Peyer's patch (tissue), 4 donors: ENCODE measurements around the gene VIPR1. TPM values are rescaled to one million over a fixed set of nuclear protein-coding genes. Genes with fewer than 3 reads are reported as not detected.
A peak's percentile ranks its signal among the peaks of the same experiment; 100 is the strongest.

ENCODE experiments used
- DNase-seq, 3 donors: peaks; one replicate each; pipeline ENCODE4 v3.0.0-alpha.2; 2017 to 2019
- H3K27ac ChIP-seq, 4 donors: fragments of 200-600 bp; sonication (generic); one replicate each; pipeline ENCODE4 v1.5.1; 2016 to 2019
- H3K27me3 ChIP-seq, 2 donors: fragments of 200-600 bp; sonication (generic); one replicate each; pipeline ENCODE4 v1.5.1; 2019
- H3K36me3 ChIP-seq, 3 donors: fragments of 200-600 bp; sonication (generic); one replicate each; pipeline ENCODE4 v1.5.1; 2016 to 2019
- H3K4me1 ChIP-seq, 4 donors: fragments of 200-600 bp; sonication (generic); one replicate each; pipeline ENCODE4 v1.5.1; 2016 to 2019
- H3K4me3 ChIP-seq, 4 donors: fragments of 200-600 bp; sonication (generic); 1 replicate in 3 of 4; 2 replicates in 1 of 4; pipeline ENCODE4 v1.5.1; 2016 to 2019; ENCODE audit warnings: mild to moderate bottlenecking in 1 of 4
- H3K9me3 ChIP-seq, 4 donors: fragments of 200-600 bp; sonication (generic); one replicate each; pipeline ENCODE4 v1.5.1; 2016 to 2019; ENCODE audit warnings: mild to moderate bottlenecking in 1 of 4
- CTCF ChIP-seq, 6 experiments: fragments of 450-650 bp in 4 of 6; fragments of 200-600 bp in 2 of 6; sonication (generic) in 1 of 6; IDR thresholded peaks; one replicate each; pipeline ENCODE4 v1.5.1; 2017 to 2019; ENCODE audit warnings: antibody characterized with exemption in 6 of 6, mild to moderate bottlenecking in 3 of 6, moderate library complexity in 1 of 6
- POLR2A ChIP-seq, 2 donors: fragments of 450-650 bp; IDR thresholded peaks; one replicate each; pipeline ENCODE4 v1.5.1; 2017; ENCODE audit warnings: antibody characterized with exemption in 2 of 2, mild to moderate bottlenecking in 2 of 2, moderate library complexity in 2 of 2
- total RNA-seq, 4 donors: library from RNA; depleted of rRNA; stranded (reverse); fragments of >200 nt; gene quantifications; one replicate each; pipeline ENCODE4 v1.1.0, GENCODE V29; 2016

Gene VIPR1
- total RNA-seq, 4 donors from 2014 or later: 52.8 to 320 (median 270) TPM

DNA sequence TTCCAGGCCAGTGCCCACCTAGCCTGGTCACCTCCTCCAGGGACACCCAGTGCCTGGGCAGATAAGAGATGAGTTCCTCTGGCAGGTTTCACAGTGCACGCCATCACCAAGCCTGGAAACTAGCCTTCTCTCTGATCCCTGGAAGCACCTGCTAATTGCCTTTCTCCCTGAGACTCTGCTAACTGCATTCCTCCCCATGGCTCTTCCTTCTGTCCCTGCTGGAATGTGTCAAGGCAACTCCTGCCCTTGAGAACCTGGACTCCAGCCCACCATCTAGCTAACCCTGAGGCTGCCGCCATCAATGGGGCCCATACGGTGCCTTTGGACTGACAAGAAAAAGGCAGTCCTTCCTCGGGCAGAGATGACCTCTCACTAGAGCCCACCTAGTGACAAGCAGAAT, 18.5 kb downstream of the VIPR1 start:
- Histone ChIP-seq H3K36me3 (peaks cover 0 to 17% (median 0%) of the 10 kb centered on the region in 3 donors), H3K4me1 (peaks cover 0 to 33% (median 8%) of the 10 kb centered on the region in 4 donors), H3K27ac (no peak overlapping the region), H3K4me3 (no peak overlapping the region), H3K9me3 (no peaks in the 10 kb centered on the region), H3K27me3 (no peaks in the 10 kb centered on the region)
- TF ChIP-seq CTCF (IDR thresholded peaks at IDR 0.05) (no peak), POLR2A (IDR thresholded peaks at IDR 0.05) (no peak)
- no peak for DNase-seq

- DNase-seq: no peak
- Histone ChIP-seq H3K9me3 (no peaks in the 10 kb centered on the region), H3K4me1 (no peaks in the 10 kb centered on the region), H3K27ac (no peak overlapping the region), H3K4me3 (no peak overlapping the region), H3K27me3 (no peaks in the 10 kb centered on the region), H3K36me3 (peaks cover 0 to 16% (median 0%) of the 10 kb centered on the region in 3 donors)
- TF ChIP-seq CTCF (IDR thresholded peaks at IDR 0.05) (no peak), POLR2A (IDR thresholded peaks at IDR 0.05) (no peak)
Measured at GRCh38 chr3:42524751-42525150, 22.3 kb downstream of the VIPR1 start.

DNA sequence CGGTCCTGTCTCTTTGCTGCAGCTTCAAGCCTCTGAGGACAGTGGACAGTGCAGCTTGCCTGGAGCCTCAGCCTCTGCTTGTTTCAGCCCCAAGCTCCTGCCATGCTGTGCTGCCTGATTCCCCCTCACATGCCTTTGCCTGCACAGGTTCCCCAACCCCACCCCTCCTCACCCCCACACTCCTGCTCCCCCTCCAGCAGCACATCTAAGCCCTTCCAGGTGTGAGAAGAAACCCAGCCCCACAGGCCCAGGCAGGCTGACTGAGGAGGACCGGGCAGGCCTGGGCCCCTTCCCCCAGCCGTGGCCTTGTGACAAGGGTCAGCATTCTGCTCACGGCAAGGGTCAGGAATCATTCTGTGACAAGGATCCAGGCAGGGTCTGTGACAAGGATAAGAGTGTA, 22.8 kb downstream of the VIPR1 start:
- no peak for DNase-seq
- Histone ChIP-seq H3K27me3 (no peaks in the 10 kb centered on the region), H3K4me3 (no peak overlapping the region), H3K36me3 (peaks cover 0 to 14% (median 0%) of the 10 kb centered on the region in 3 donors), H3K27ac (no peak overlapping the region), H3K4me1 (no peaks in the 10 kb centered on the region), H3K9me3 (no peaks in the 10 kb centered on the region)
- TF ChIP-seq CTCF (IDR thresholded peaks at IDR 0.05): no peak
- TF ChIP-seq POLR2A (IDR thresholded peaks at IDR 0.05): no peak

DNA sequence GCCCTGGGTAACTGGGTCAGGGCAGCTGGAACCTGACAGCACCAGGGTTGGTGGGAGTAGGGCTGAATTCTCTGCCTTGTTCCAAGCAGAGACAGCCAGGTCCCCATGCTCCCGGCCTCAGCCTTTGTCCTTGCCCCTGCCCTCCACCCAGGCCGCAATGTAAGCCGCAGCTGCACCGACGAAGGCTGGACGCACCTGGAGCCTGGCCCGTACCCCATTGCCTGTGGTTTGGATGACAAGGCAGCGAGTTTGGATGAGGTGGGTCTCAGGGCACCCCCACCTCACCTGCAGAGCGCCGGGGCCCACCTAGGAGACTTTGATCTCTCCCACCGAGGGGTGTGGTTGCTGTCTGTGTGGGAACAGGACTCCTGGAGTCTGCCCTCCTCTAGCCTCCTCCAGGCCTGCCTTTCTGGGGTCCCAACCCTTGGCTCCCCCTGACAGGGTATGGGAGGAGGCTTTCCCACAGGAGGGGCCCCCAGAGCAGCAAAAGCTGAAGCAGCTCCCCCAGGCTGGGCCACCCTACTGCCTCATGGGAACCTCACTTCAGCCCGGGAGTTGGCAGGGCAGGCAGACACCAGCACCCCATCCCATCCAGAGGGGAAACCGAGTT, 23.4 kb downstream of the VIPR1 start:
- peaks cover 0 to 14% (median 0%) of the 10 kb centered on the region in 3 donors for H3K36me3 ChIP-seq
- H3K27ac ChIP-seq: no peak overlapping the region
- no peaks in the 10 kb centered on the region for H3K27me3 ChIP-seq
- no peaks in the 10 kb centered on the region for H3K9me3 ChIP-seq
- H3K4me1 ChIP-seq: no peaks in the 10 kb centered on the region
- no peak overlapping the region for H3K4me3 ChIP-seq
- TF ChIP-seq CTCF (IDR thresholded peaks at IDR 0.05) (no peak), POLR2A (IDR thresholded peaks at IDR 0.05) (no peak)
- DNase-seq: no peak

DNA sequence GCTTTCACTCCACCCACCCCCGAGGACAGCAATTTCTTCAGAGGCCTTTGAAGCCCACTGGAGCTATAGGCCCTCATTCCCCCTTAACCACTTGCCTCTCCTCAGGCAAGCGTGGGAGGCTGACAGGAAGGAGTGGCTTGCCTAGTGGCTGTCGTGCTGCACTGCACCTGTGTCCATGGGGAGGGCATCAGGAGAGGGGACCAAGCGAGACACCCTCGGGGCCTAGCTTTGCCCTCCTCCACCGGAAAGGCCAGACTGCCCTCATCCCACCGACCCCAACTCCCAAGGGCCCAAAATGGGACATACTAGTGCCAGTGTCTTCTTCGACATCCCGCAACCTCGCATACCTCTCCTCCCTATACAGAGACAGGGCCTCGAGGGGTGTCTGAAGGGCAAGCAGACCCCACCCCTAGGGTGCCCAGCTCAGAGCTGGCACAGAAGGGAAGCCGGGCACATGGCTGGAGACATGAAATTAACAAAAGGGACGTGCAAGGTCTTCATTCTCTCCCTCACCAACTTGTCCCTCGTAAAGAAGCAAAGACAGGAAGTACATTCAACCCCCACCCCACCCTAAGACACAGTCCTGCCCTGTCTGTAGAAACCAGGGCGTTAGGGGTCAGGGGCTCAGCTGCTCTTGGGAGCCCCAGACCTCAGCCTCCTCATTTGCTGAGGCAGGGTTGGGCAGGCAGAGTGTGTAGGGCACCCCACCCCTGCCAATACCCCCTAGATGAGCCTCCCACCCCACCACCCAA, 24.3 kb downstream of the VIPR1 start:
- no peak overlapping the region for H3K4me3 ChIP-seq
- H3K4me1 ChIP-seq: no peaks in the 10 kb centered on the region
- TF ChIP-seq POLR2A (IDR thresholded peaks at IDR 0.05): no peak
- H3K27me3 ChIP-seq: no peaks in the 10 kb centered on the region
- peak overlapping the region in 1 of 4 donors; percentile 17 for H3K27ac ChIP-seq
- no peak for DNase-seq
- no peaks in the 10 kb centered on the region for H3K9me3 ChIP-seq
- peaks cover 0 to 21% (median 0%) of the 10 kb centered on the region in 3 donors for H3K36me3 ChIP-seq

DNA sequence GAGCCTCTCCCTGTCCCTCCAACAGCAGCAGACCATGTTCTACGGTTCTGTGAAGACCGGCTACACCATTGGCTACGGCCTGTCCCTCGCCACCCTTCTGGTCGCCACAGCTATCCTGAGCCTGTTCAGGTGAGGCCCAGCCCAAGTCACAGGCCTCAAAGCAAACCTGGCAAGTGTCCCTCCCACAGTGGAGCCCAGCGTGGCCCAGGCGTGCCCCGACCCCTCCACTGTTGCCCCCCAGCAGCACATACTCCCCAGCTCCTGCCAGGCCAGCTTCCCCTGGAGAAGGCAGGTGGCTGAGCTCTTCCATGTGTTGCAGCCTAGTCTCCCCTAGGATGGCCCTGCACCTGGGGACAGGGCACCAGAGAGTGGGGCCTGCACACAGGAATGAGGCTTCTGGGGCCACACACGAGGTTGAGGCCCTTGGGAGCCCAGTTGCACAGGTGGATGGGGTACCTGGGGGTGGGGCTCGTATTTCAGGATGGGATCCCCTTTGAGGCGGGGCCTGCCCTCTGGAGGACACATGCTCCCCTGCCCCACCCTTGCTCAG, 25.0 kb downstream of the VIPR1 start:
- H3K27ac ChIP-seq: peak overlapping the region in 1 of 4 donors; percentile 17
- H3K4me1 ChIP-seq: no peaks in the 10 kb centered on the region
- no peak for DNase-seq
- peaks cover 0 to 28% (median 0%) of the 10 kb centered on the region in 3 donors for H3K36me3 ChIP-seq
- no peaks in the 10 kb centered on the region for H3K9me3 ChIP-seq
- no peaks in the 10 kb centered on the region for H3K27me3 ChIP-seq
- H3K4me3 ChIP-seq: no peak overlapping the region
- TF ChIP-seq POLR2A (IDR thresholded peaks at IDR 0.05): no peak
- TF ChIP-seq CTCF (IDR thresholded peaks at IDR 0.05): no peak
